Panc1 (cell line): ENCODE data around the gene FZR1. TPM values are rescaled to one million over a fixed set of nuclear protein-coding genes. Genes with fewer than 3 reads are reported as not detected.
A peak's percentile ranks its signal among the peaks of the same experiment; 100 is the strongest.
"Not testable (repeated sequence)": the region's sequence is repeated elsewhere in the genome, so short reads cannot be mapped to it uniquely, and the experiment has no call there.

Experiments
- ATAC-seq: fragments of 200-7000 bp; cut with Tn5 transposase; 2 replicates; pipeline ENCODE4 v1.9.1; 2020; ENCODE audit warnings: mild to moderate bottlenecking, moderate library complexity
- BruUV-seq: library from RNA; stranded (reverse); fragments of 400-500 nt; replicated peaks from 2 replicates; lab custom pipeline; 2021; lab: Mats Ljungman, UMichigan
- CTCF ChIA-PET: fragments of 300-600 bp; sonication (Branson Sonifier 250); formaldehyde crosslinking; loops from one replicate; lab custom pipeline; 2022; ENCODE audit warnings: antibody characterized with exemption; lab: Charles Lee
- POLR2A ChIA-PET: fragments of 300-600 bp; sonication (Branson Sonifier 250); formaldehyde crosslinking; loops from one replicate; lab custom pipeline; 2022; ENCODE audit warnings: antibody characterized with exemption; lab: Charles Lee
- DNase-seq: peaks from one replicate; pipeline ENCODE4 v3.0.0-alpha.2; 2010; ENCODE audit warnings: low read depth, low spot score
- H3K27ac ChIP-seq: 2 replicates; pipeline ENCODE4 v1.5.1; 2011; ENCODE audit warnings: mild to moderate bottlenecking, low read length, inconsistent platforms
- H3K27me3 ChIP-seq: fragments of 200-500 bp; sonication (Bioruptor generic); 2 replicates; pipeline ENCODE4 v1.6.0; 2014; ENCODE audit warnings: low read length, inconsistent platforms; ENCODE audit not compliant: control insufficient read depth, insufficient read depth
- H3K36me3 ChIP-seq: fragments of 200-500 bp; sonication (Bioruptor generic); 2 replicates; pipeline ENCODE4 v1.5.1; 2014; ENCODE audit warnings: inconsistent platforms, mild to moderate bottlenecking, low read length, moderate library complexity; ENCODE audit not compliant: control insufficient read depth, insufficient read depth
- H3K4me1 ChIP-seq: 2 replicates; pipeline ENCODE4 v1.5.1; 2011; ENCODE audit warnings: inconsistent platforms, mild to moderate bottlenecking, low read length, moderate library complexity; ENCODE audit not compliant: control insufficient read depth, insufficient read depth
- H3K4me3 ChIP-seq, 2 experiments: 2 replicates each; pipeline ENCODE4 v1.5.1; 2011 to 2012; ENCODE audit warnings: low read depth in 2 of 2, low read length in 2 of 2, mild to moderate bottlenecking in 2 of 2, inconsistent platforms in 1 of 2, moderate library complexity in 1 of 2
- H3K9me3 ChIP-seq: fragments of 200-500 bp; sonication (Bioruptor generic); 2 replicates; pipeline ENCODE4 v1.5.1; 2014; ENCODE audit warnings: low read depth, mild to moderate bottlenecking, inconsistent platforms, low read length, moderate library complexity; ENCODE audit not compliant: control insufficient read depth, insufficient read depth
- POLR2AphosphoS5 ChIP-seq: IDR thresholded peaks from 2 replicates; pipeline ENCODE4 v1.6.1; 2012; ENCODE audit warnings: mild to moderate bottlenecking, low read depth, low read length, moderate library complexity
- SIN3A ChIP-seq: IDR thresholded peaks from 2 replicates; pipeline ENCODE4 v1.6.1; 2012; ENCODE audit warnings: low read depth, mild to moderate bottlenecking, low read length, moderate library complexity, borderline replicate concordance; ENCODE audit not compliant: insufficient read depth
- TCF7L2 ChIP-seq: IDR thresholded peaks from 2 replicates; pipeline ENCODE4 v1.6.1; 2011; ENCODE audit warnings: mild to moderate bottlenecking, low read depth, low read length, inconsistent platforms
- in situ Hi-C: cut with HindIII; loops from 2 replicates; pipeline ENCODE4 v1.10.0; 2016; ENCODE audit warnings: low sequenced_read_pairs, low pct_unique_long_range_greater_than_20kb
- intact Hi-C: fragments of 100-400 bp; cut with micrococcal nuclease; formaldehyde crosslinking; loops from one replicate; pipeline ENCODE4 v1.10.0; 2022; ENCODE audit not compliant: unreplicated experiment
- total RNA-seq: library from RNA; stranded (reverse); gene quantifications from one replicate; pipeline ENCODE4 v1.2.1, GENCODE V29; 2021; ENCODE audit not compliant: unreplicated experiment
- TF ChIP-seq, protein P1 (sequence below), 2 experiments: IDR thresholded peaks; 2 replicates each; pipeline ENCODE4 v1.6.1; 2011 to 2012; ENCODE audit warnings: low read depth in 2 of 2, control low read depth in 1 of 2, low read length in 1 of 2, mild to moderate bottlenecking in 1 of 2, moderate library complexity in 1 of 2; ENCODE audit not compliant: insufficient read depth in 1 of 2
- TF ChIP-seq, protein P2 (sequence below): fragments of 450-650 bp; IDR thresholded peaks from 2 replicates; pipeline ENCODE4 v1.5.1; 2017; ENCODE audit warnings: mild to moderate bottlenecking

The FZR1 gene
- total RNA-seq, 1 experiment from 2014 or later, result 48.7 TPM

DNA sequence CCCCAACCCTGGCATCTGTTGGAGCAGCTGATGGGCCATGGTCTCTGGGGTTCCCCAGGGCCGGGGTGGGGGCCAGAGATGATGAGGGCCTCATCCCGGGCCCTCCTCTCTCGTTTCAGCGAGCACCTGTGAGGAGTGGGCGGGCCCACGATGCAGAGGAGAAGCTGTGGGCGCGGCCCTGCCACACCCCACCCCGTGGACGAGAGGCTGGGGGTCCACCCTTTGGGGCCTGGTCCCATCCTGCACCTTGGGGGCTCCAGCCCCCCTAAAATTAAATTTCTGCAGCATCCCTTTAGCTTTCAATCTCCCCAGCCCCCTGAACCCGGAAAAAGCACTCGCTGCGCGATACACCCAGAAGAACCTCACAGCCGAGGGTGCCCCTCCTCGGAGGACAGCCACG lies 72.3 kb downstream of the FZR1 start:
- Histone ChIP-seq H3K27me3 (no peaks in the 10 kb centered on the region), H3K36me3 (peaks cover 2% of the 10 kb centered on the region; the same call in 1 of the 2 replicates), H3K4me1 (no peaks in the 10 kb centered on the region), H3K4me3 (no peak overlapping the region), H3K9me3 (no peaks in the 10 kb centered on the region), H3K27ac (no peak overlapping the region)
- CTCF ChIA-PET, result no interaction called here
- no peak for DNase-seq
- BruUV-seq, result TSS peak; percentile 52
- TF ChIP-seq, protein P1, sequence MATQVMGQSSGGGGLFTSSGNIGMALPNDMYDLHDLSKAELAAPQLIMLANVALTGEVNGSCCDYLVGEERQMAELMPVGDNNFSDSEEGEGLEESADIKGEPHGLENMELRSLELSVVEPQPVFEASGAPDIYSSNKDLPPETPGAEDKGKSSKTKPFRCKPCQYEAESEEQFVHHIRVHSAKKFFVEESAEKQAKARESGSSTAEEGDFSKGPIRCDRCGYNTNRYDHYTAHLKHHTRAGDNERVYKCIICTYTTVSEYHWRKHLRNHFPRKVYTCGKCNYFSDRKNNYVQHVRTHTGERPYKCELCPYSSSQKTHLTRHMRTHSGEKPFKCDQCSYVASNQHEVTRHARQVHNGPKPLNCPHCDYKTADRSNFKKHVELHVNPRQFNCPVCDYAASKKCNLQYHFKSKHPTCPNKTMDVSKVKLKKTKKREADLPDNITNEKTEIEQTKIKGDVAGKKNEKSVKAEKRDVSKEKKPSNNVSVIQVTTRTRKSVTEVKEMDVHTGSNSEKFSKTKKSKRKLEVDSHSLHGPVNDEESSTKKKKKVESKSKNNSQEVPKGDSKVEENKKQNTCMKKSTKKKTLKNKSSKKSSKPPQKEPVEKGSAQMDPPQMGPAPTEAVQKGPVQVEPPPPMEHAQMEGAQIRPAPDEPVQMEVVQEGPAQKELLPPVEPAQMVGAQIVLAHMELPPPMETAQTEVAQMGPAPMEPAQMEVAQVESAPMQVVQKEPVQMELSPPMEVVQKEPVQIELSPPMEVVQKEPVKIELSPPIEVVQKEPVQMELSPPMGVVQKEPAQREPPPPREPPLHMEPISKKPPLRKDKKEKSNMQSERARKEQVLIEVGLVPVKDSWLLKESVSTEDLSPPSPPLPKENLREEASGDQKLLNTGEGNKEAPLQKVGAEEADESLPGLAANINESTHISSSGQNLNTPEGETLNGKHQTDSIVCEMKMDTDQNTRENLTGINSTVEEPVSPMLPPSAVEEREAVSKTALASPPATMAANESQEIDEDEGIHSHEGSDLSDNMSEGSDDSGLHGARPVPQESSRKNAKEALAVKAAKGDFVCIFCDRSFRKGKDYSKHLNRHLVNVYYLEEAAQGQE (IDR thresholded peaks at IDR 0.05; ENCODE audit: insufficient read depth in 1 of 2, low read depth in 2 of 2, low read length in 1 of 2), result no peak
- TF ChIP-seq POLR2AphosphoS5 (no peak), TCF7L2 (no peak), SIN3A (no peak)
- TF ChIP-seq, protein P2, sequence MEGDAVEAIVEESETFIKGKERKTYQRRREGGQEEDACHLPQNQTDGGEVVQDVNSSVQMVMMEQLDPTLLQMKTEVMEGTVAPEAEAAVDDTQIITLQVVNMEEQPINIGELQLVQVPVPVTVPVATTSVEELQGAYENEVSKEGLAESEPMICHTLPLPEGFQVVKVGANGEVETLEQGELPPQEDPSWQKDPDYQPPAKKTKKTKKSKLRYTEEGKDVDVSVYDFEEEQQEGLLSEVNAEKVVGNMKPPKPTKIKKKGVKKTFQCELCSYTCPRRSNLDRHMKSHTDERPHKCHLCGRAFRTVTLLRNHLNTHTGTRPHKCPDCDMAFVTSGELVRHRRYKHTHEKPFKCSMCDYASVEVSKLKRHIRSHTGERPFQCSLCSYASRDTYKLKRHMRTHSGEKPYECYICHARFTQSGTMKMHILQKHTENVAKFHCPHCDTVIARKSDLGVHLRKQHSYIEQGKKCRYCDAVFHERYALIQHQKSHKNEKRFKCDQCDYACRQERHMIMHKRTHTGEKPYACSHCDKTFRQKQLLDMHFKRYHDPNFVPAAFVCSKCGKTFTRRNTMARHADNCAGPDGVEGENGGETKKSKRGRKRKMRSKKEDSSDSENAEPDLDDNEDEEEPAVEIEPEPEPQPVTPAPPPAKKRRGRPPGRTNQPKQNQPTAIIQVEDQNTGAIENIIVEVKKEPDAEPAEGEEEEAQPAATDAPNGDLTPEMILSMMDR, result no peak
- POLR2A ChIA-PET, result interaction anchor here (0.5 kb wide), 1 partner anchor 72 kb away, joined by 8 read pairs; no protein-coding TSS in a partner anchor
- ATAC-seq, result no peak
- intact Hi-C loops (no loop called here), in situ Hi-C loops (no loop called here)

DNA sequence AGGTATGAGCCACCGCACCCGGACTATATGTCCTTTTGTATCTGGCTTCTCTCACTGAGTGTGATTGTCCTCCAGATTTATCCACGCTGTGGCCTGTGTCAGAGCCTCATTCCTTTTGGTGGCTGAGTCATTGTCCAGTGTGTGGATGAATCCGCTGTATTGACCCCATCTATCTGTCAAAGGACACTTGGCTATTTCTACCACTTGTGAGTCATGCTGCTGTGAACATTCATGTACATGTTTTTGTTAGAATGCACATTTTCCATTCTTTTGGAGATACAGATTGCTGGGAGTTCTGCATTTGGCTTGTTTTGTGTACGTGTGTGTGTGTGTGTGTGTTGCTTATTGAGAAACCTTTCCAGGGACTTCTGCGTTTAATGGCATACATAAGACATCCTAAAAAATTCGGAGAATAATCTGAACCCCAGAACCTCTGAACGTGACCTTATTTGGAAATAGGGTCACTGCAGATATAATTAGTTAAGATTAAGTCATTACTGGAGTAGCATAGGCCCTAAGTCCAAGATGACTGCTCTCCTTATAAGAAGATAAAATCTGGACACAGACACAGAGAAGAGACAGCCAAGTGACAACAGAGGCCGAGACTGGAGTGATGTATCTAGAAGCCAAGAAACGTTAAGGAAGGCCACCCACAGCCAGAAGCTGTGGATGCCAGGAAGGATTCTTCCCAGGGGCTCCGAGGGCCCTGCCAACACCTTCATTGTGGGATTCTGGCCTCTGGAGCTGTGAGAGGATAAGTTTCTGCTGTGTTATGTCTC lies 74.2 kb downstream of the FZR1 start:
- CTCF ChIA-PET, result interaction anchor here (0.8 kb wide), 1 partner anchor 10 kb away, joined by 5 read pairs; no protein-coding TSS in a partner anchor
- DNase-seq, result no peak
- in situ Hi-C loops (no loop called here), intact Hi-C loops (no loop called here)
- no peak for TF ChIP-seq SIN3A
- TF ChIP-seq, protein P2, result no peak
- POLR2A ChIA-PET, result no interaction called here
- BruUV-seq, result no TSS peak
- Histone ChIP-seq H3K27me3 (no peaks in the 10 kb centered on the region), H3K36me3 (no peaks in the 10 kb centered on the region), H3K9me3 (no peaks in the 10 kb centered on the region), H3K4me3 (no peak overlapping the region), H3K4me1 (no peaks in the 10 kb centered on the region), H3K27ac (no peak overlapping the region)
- no peak for ATAC-seq

DNA sequence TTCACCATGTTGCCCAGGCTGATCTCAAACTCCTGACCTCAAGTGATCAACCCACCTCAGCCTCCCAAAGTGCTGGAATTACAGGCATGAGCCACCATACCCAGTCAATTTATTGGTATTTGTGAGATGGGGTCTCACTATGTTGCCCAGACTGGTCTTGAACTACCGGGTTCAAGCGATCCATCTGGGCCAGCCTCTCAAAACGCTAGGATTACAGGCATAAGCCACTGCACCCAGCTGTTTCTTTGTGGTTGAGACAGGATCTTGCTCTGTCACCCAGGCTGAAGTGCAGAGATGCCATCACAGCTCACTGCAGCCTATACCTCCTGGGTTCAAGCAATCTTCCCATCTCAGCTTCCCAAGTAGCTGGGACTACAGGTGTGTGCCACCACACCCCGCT lies 75.7 kb downstream of the FZR1 start:
- H3K9me3 ChIP-seq, BruUV-seq, H3K36me3 ChIP-seq, H3K4me3 ChIP-seq, CTCF ChIA-PET, ATAC-seq, H3K4me1 ChIP-seq, H3K27ac ChIP-seq, DNase-seq, intact Hi-C loops, H3K27me3 ChIP-seq, in situ Hi-C loops: not testable (repeated sequence)
- POLR2A ChIA-PET, result interaction anchor here (0.6 kb wide), 1 partner anchor 137 kb away, joined by 4 read pairs; no protein-coding TSS in a partner anchor

DNA sequence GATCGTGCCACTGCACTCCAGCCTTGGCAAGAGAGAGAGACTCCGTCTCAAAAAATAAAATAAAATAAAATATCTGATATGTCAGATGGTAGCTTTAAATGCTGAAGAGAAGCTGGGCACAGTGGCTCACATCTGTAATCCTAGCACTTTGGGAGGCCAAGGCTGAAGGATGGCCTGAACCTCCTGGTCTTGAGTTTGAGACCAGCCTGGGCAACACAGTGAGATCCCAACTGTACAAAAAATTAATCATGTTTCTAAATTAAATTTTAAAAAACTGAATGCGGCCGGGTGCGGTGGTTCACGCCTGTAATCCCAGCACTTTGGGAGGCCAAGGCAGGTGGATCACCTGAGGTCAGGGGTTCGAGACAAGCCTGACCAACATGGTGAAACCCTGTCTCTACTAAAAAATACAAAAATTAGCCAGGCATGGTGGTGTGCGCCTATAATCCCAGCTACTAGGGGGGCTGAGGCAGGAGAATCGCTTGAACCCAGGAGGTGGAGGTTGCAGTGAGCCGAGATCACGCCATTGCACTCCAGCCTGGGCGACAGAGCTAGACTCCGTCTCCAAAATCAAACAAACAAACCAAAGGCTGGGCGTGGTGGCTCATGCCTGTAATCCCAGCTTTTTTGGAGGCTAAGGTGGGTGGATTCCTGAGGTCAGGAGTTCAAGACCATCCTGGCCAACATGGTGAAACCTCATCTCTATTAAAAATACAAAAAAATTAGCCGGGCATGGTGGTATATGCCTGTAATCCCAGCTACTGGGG lies 78.1 kb downstream of the FZR1 start:
- CTCF ChIA-PET, BruUV-seq, POLR2A ChIA-PET, H3K27me3 ChIP-seq, H3K4me3 ChIP-seq, ATAC-seq, DNase-seq, H3K36me3 ChIP-seq, H3K27ac ChIP-seq, H3K4me1 ChIP-seq, intact Hi-C loops, H3K9me3 ChIP-seq, in situ Hi-C loops: not testable (repeated sequence)
